ENCODE results near the gene CBARP. TPM values are rescaled to one million over a fixed set of nuclear protein-coding genes. Genes with fewer than 3 reads are reported as not detected.

The CBARP gene
- total and polyA plus RNA-seq, 2 of the 4 experiments (the other 2 are of a cell fraction) = 0.18 to 3.9 TPM

DNA sequence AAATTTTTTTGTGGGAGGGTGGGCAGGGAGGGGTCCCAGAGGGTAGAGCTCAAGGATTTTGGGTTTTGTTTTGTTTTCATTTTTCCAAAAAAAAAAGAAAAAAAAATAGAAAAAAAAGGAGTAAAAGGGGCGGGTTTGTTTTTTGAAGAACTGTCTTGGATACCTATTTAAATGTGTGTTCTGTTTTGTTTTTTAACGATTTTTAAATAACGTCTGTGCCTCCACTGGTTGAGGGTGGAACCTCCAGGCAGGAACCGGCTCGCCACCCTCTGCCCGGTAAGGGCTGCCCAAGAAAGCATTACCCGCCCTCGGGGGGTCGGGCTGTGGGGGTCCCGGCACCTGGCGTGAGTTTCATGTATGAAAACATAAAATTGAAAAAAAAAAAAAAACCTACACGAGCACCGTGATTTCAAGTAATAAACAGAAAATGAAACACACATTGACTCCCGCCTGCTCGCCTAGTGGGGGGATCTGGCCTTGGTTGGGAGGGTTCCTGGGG, 21.0 kb upstream of the CBARP start:
- no peak for ATAC-seq (ENCODE audit: low read depth)
- Histone ChIP-seq H2BK5ac (ENCODE audit: low read depth, low read length, poor library complexity, severe bottlenecking) (peak overlapping the region; percentile 78), H4K5ac (ENCODE audit: low read depth, low read length) (no peak overlapping the region), H3K14ac (replicated peaks; ENCODE audit: low read depth, low read length) (peak overlapping the region; percentile 68; the same call in 1 of the 2 replicates), H4K8ac (ENCODE audit: low read depth in 2 of 2, low read length in 2 of 2) (no peak overlapping the region; a peak in 1 of 4 replicates), H2BK15ac (ENCODE audit: low read depth, low read length) (no peak overlapping the region), H3K36me3 (ENCODE audit: control insufficient read depth, insufficient read depth, low read length) (peaks cover 49% of the 10 kb centered on the region), H3K18ac (ENCODE audit: low read depth, low read length) (no peak overlapping the region), H2BK120ac (ENCODE audit: low read depth, low read length) (no peak overlapping the region), H3K27me3 (ENCODE audit: control insufficient read depth, insufficient read depth, low read length) (no peaks in the 10 kb centered on the region), H3K4ac (ENCODE audit: low read depth, low read length) (peak overlapping the region; percentile 16; the same call in 1 of the 2 replicates), H3K4me1 (ENCODE audit: control insufficient read depth, insufficient read depth, low read length) (peaks cover 57% of the 10 kb centered on the region), H3K9me1 (ENCODE audit: insufficient read depth, low read length) (peaks cover 3% of the 10 kb centered on the region; the same call in 1 of the 2 replicates), H2AK5ac (ENCODE audit: low read depth, low read length) (no peak overlapping the region), H3K27ac (ENCODE audit: insufficient read depth, low read length) (peak overlapping the region; percentile 74), H3K4me3 (ENCODE audit: insufficient read depth, low read depth, low read length) (no peak overlapping the region), H3K9ac (ENCODE audit: low read depth, low read length) (no peak overlapping the region), H4K91ac (ENCODE audit: insufficient read depth, low read depth, low read length) (no peak overlapping the region), H3K9me3 (ENCODE audit: control insufficient read depth, insufficient read depth, low read length) (no peaks in the 10 kb centered on the region), H4K20me1 (ENCODE audit: insufficient read depth, low read length) (peaks cover 66% of the 10 kb centered on the region), H3K23ac (ENCODE audit: low read depth, low read length) (no peak overlapping the region), H3K79me1 (ENCODE audit: low read depth in 1 of 2, low read length in 2 of 2) (peaks cover 0 to 71% of the 10 kb centered on the region in 2 experiments; a peak in 2 of 4 replicates), H2AFZ (replicated peaks; ENCODE audit: low read length, poor library complexity) (peak overlapping the region; percentile 61), H2BK20ac (ENCODE audit: low read depth, low read length) (no peak overlapping the region), H3K4me2 (ENCODE audit: low read depth, low read length) (no peak overlapping the region), H3K56ac (ENCODE audit: extremely low read depth, insufficient read depth, low read length) (no peak overlapping the region), H2AK9ac (replicated peaks; ENCODE audit: low read depth, low read length, poor library complexity) (peak overlapping the region; percentile 93)
- POLR2A ChIA-PET (ENCODE audit: unreplicated experiment) = interaction anchor here (0.6 kb wide), 2 partner anchors 9 to 15 kb away, joined by 4 to 11 read pairs; no protein-coding TSS in a partner anchor
- intact Hi-C loops (cut with micrococcal nuclease) = no loop called here
- no peak for DNase-seq
- in situ Hi-C loops (cut with MboI; ENCODE audit: low sequenced_read_pairs) = no loop called here
- CTCF ChIA-PET = interaction anchor here (1.4 kb wide), 1 partner anchor 14 kb away, joined by 5 read pairs; no protein-coding TSS in a partner anchor
- dilution Hi-C loops (cut with HindIII; ENCODE audit: low sequenced_read_pairs, unreplicated experiment) = no loop called here
- TF ChIP-seq RCOR1 (IDR thresholded peaks at IDR 0.05; ENCODE audit: insufficient replicate concordance, low read length) (no peak), MXI1 (IDR thresholded peaks at IDR 0.05; ENCODE audit: borderline replicate concordance, low read depth, low read length) (no peak), ELK1 (IDR thresholded peaks at IDR 0.05; ENCODE audit: borderline replicate concordance, low read depth, low read length) (no peak), FOS (IDR thresholded peaks at IDR 0.05; ENCODE audit: low read depth, low read length) (no peak), SMC3 (IDR thresholded peaks at IDR 0.05; ENCODE audit: low read depth, low read length) (no peak), MAFK (IDR thresholded peaks at IDR 0.05; ENCODE audit: low read depth, low read length) (no peak), MAZ (IDR thresholded peaks at IDR 0.05; ENCODE audit: borderline replicate concordance, low read depth, low read length) (no peak), POLR2A (IDR thresholded peaks at IDR 0.05; ENCODE audit: low read depth, low read length) (no peak)
- TF ChIP-seq, protein P1, sequence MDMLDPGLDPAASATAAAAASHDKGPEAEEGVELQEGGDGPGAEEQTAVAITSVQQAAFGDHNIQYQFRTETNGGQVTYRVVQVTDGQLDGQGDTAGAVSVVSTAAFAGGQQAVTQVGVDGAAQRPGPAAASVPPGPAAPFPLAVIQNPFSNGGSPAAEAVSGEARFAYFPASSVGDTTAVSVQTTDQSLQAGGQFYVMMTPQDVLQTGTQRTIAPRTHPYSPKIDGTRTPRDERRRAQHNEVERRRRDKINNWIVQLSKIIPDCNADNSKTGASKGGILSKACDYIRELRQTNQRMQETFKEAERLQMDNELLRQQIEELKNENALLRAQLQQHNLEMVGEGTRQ (IDR thresholded peaks at IDR 0.05; ENCODE audit: low read depth, low read length) = no peak
- BruUV-seq (replicated peaks) = no TSS peak
- WGBS, 2 experiments (ENCODE audit: extremely low coverage in 2 of 2, insufficient read length in 1 of 2) = 54% methylated on average over 2 of the region's 15 CpGs; no CpG with 5 or more reads in 1 of the 2 experiments
